Skeletal muscle cell (primary cell): ENCODE measurements around the gene TMEM221.

Source experiments
- DNase-seq: peaks from one replicate; pipeline ENCODE4 v3.0.0-alpha.2; 2010; ENCODE audit warnings: low read depth
- H3K4me3 ChIP-seq: 2 replicates; pipeline ENCODE4 v1.5.1; 2011; ENCODE audit warnings: low read depth, mild to moderate bottlenecking, control low read depth, low read length, moderate library complexity

Gene TMEM221

DNA sequence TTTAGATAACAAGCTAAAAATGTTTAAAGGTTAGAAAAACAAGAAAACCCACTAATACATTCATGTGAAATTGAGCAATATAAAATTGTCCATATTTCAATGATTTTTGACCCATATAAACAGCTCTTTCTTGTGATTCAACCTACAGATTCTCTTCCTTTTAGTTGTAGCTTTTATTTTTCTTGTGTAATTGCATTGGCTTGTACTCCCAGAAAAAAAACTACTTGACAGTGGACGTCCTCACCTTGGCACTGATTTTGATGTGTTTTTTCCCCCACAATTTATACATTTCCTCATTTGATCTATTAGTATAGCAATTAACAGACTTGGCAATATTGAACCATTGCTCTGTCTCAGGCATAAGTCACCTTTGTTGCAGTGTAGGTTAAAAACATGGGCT lies 59.2 kb downstream of the TMEM221 start:
- H3K4me3 ChIP-seq = no peak overlapping the region
- DNase-seq = no peak

DNA sequence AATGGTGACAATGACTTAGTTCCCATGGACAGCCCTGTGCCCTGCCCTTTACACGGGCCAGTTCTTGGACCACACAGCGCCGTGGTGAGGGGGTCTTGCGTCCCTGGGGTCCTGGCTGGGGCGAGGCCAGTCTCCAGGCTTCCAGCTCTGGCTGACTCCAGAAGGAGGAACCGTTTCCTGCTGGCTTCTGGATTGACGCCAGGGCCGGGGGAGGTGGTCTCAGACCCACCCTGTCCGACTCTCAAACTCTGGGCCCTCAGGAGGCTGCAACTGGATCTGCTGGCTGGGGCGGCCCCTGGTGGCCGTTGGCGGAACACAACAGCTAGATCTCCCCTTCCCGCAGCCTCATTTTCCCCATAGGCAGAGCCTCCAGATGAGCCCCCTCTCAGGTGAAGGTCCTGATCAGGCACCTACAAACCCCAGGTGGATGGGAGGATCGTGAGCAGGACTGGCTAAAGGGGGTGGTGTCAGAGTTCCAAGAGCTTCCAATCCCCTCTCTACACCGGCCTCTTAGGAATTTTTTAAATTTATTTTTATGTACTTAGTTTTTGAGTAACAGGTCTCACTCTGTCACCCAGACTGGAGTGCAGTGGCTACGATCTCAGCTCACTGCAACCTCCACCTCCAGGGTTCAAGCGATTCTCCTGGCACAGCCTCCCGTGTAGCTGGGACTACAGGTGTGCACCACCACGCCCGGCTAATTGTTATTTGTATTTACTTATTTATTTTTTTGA lies 62.4 kb downstream of the TMEM221 start:
- H3K4me3 ChIP-seq = no peak overlapping the region
- no peak for DNase-seq
